Measurements from ENCODE around the gene STK10. TPM values are rescaled to one million over a fixed set of nuclear protein-coding genes. Genes with fewer than 3 reads are reported as not detected.

Gene STK10
- polyA plus RNA-seq, 2 of the 4 experiments (the other 2 are of a cell fraction) = 4.3 to 13.1 TPM

GRCh38 chr5:172097356-172097755, 90.7 kb downstream of the STK10 start:
- POLR2A ChIA-PET = no interaction called here
- H3K4me2 ChIP-seq = no peak overlapping the region

GRCh38 chr5:172096207-172096940, 91.7 kb downstream of the STK10 start:
- WGBS (ENCODE audit: missing lambda C conversion rate) = 87% methylated on average over 20 of the region's 21 CpGs
- Histone ChIP-seq H3K27ac (no peak overlapping the region), H3K4me3 (no peak overlapping the region), H3K4me2 (no peak overlapping the region), H3K9me3 (no peaks in the 10 kb centered on the region), H3K4me1 (no peaks in the 10 kb centered on the region)
- no peak for DNase-seq (ENCODE audit: low read depth in 1 of 2, low spot score in 1 of 2)
- TF ChIP-seq HMGXB4 (CRISPR knock-in tag; IDR thresholded peaks at IDR 0.05; ENCODE audit: borderline replicate concordance) (no peak), E2F6 (IDR thresholded peaks at IDR 0.05; ENCODE audit: borderline replicate concordance, low read depth) (no peak), SREBF2 (IDR thresholded peaks at IDR 0.05) (no peak), NR3C1 (IDR thresholded peaks at IDR 0.05) (no peak), FOSB (CRISPR knock-in tag; IDR thresholded peaks at IDR 0.05) (no peak)
- ATAC-seq = no peak
- no peak for FAIRE-seq
- ChIA-PET POLR2A (no interaction called here), CTCF (interaction anchor here (0.5 to 1.9 kb wide), 7 partner anchors 10 to 1823 kb away, joined by 3 to 14 read pairs (median 3); no protein-coding TSS in a partner anchor)

More at GRCh38 chr5:172097356-172097755, 90.7 kb downstream of the STK10 start:
- 94% methylated on average over 14 of the region's 14 CpGs for WGBS (ENCODE audit: missing lambda C conversion rate)
- FAIRE-seq = no peak
- CTCF ChIA-PET = interaction anchor here (0.5 to 1.9 kb wide), 7 partner anchors 9 to 196 kb away, joined by 3 to 14 read pairs (median 3); no protein-coding TSS in a partner anchor
- no peak for ATAC-seq
- no peak overlapping the region for H3K27ac ChIP-seq
- no peak overlapping the region for H3K4me3 ChIP-seq
- H3K9me3 ChIP-seq = no peaks in the 10 kb centered on the region
- DNase-seq (ENCODE audit: low read depth in 1 of 2, low spot score in 1 of 2) = no peak
- peaks cover 2% of the 10 kb centered on the region for H3K4me1 ChIP-seq
- TF ChIP-seq CHD2 (IDR thresholded peaks at IDR 0.05; ENCODE audit: low read length, partially characterized antibody) (no peak), RARB (CRISPR knock-in tag; IDR thresholded peaks at IDR 0.05) (no peak), HEYL (CRISPR knock-in tag; IDR thresholded peaks at IDR 0.05) (no peak), HOXB13 (CRISPR knock-in tag; IDR thresholded peaks at IDR 0.05; ENCODE audit: low read depth) (no peak), ZSCAN20 (CRISPR knock-in tag; IDR thresholded peaks at IDR 0.05) (no peak)

- FAIRE-seq (no peak), DNase-seq (ENCODE audit: low read depth in 1 of 2, low spot score in 1 of 2) (no peak), ATAC-seq (peak in 1 of 2 experiments; percentile 52; a peak in 3 of 6 replicates)
- ChIA-PET CTCF (interaction anchor here (0.6 to 1.9 kb wide), 6 partner anchors 9 to 198 kb away, joined by 3 to 14 read pairs (median 4); no protein-coding TSS in a partner anchor), POLR2A (no interaction called here)
- Histone ChIP-seq H3K4me1 (no peaks in the 10 kb centered on the region), H3K4me2 (no peak overlapping the region), H3K9me3 (no peaks in the 10 kb centered on the region), H3K4me3 (no peak overlapping the region), H3K27ac (no peak overlapping the region)
- WGBS (ENCODE audit: missing lambda C conversion rate) = 87% methylated on average over 10 of the region's 11 CpGs
- no peak for TF ChIP-seq FOSL2 (IDR thresholded peaks at IDR 0.05)
- no peak for TF ChIP-seq FOSL2 (CRISPR knock-in tag; IDR thresholded peaks at IDR 0.05)
- no peak for TF ChIP-seq MAZ (IDR thresholded peaks at IDR 0.05; ENCODE audit: borderline replicate concordance, low read depth, low read length)
- TF ChIP-seq ESRRA (IDR thresholded peaks at IDR 0.05; ENCODE audit: borderline replicate concordance, low read length) = no peak
- TF ChIP-seq NFE2L2 (conservative IDR thresholded peaks at IDR 0.05; ENCODE audit: low read length) = no peak
- TF ChIP-seq EHMT2 (IDR thresholded peaks at IDR 0.05; ENCODE audit: low read depth) = no peak
- no peak for TF ChIP-seq EP300 (IDR thresholded peaks at IDR 0.05)
- TF ChIP-seq ELK1 (IDR thresholded peaks at IDR 0.05; ENCODE audit: low read depth, low read length) = no peak
- TF ChIP-seq NR3C1 (IDR thresholded peaks at IDR 0.05) = no peak
- TF ChIP-seq POLR2AphosphoS2 (conservative IDR thresholded peaks at IDR 0.05; ENCODE audit: low read length) = no peak
- no peak for TF ChIP-seq HDAC2 (IDR thresholded peaks at IDR 0.05)
- no peak for TF ChIP-seq REST (IDR thresholded peaks at IDR 0.05)
- no peak for TF ChIP-seq PBX3 (IDR thresholded peaks at IDR 0.05)
These were observed 92.4 kb downstream of the STK10 start for GRCh38 chr5:172095368-172096206.
